H1 (cell line): Measurements from ENCODE around the gene TMEM131L. TPM values are rescaled to one million over a fixed set of nuclear protein-coding genes. Genes with fewer than 3 reads are reported as not detected.

ENCODE experiments used
- CTCF ChIA-PET: fragments of 300-600 bp; sonication (Branson Sonifier 250); formaldehyde crosslinking; loops from one replicate; lab custom pipeline; 2021; ENCODE audit not compliant: partially characterized antibody; lab: Charles Lee
- POLR2A ChIA-PET: fragments of 300-600 bp; sonication (Branson Sonifier 250); formaldehyde crosslinking; loops from one replicate; lab custom pipeline; 2021; ENCODE audit warnings: inconsistent platforms; ENCODE audit not compliant: partially characterized antibody; lab: Charles Lee
- DNase-seq, 2 experiments: peaks; one replicate each; pipeline versions ENCODE4 v3.0.0 to v3.0.0-alpha.2; 2010 to 2022; ENCODE audit warnings: low spot score in 2 of 2, low read depth in 1 of 2, mixed read lengths in 1 of 2
- FAIRE-seq: peaks from 2 replicates; lab custom pipeline; 2011; peaks lifted over from hg19 to GRCh38; lab: Jason Lieb, UNC
- H2AFZ ChIP-seq: 2 replicates; pipeline ENCODE4 v1.8.1; 2012; ENCODE audit warnings: low read length, inconsistent platforms
- H2AK5ac ChIP-seq: 2 replicates; pipeline ENCODE4 v1.6.1; 2013; ENCODE audit warnings: low read depth, low read length
- H2BK120ac ChIP-seq: replicated peaks from 2 replicates; pipeline ENCODE3; 2013; ENCODE audit warnings: low read depth, low read length, inconsistent platforms
- H2BK12ac ChIP-seq: 2 replicates; pipeline ENCODE4 v1.6.1; 2013; ENCODE audit warnings: low read depth, low read length
- H2BK15ac ChIP-seq: 2 replicates; pipeline ENCODE4 v1.6.1; 2013; ENCODE audit warnings: low read length
- H2BK20ac ChIP-seq: 2 replicates; pipeline ENCODE4 v1.6.1; 2013; ENCODE audit warnings: low read length
- H2BK5ac ChIP-seq: 2 replicates; pipeline ENCODE4 v1.6.1; 2013; ENCODE audit warnings: low read depth, low read length
- H3K14ac ChIP-seq: 2 replicates; pipeline ENCODE4 v1.6.1; 2013; ENCODE audit warnings: inconsistent platforms; ENCODE audit not compliant: insufficient read length
- H3K18ac ChIP-seq: 2 replicates; pipeline ENCODE4 v1.6.1; 2013; ENCODE audit warnings: low read length; ENCODE audit errors: extremely low read depth
- H3K23ac ChIP-seq: 2 replicates; pipeline ENCODE4 v1.6.1; 2013; ENCODE audit warnings: inconsistent platforms; ENCODE audit not compliant: insufficient read length
- H3K23me2 ChIP-seq: 2 replicates; pipeline ENCODE4 v1.6.1; 2013; ENCODE audit warnings: low read depth, low read length
- H3K27ac ChIP-seq: 2 replicates; pipeline ENCODE4 v1.6.1; 2011; ENCODE audit warnings: low read depth, low read length, inconsistent platforms
- H3K27me3 ChIP-seq, 4 experiments: replicated peaks in 1 of 4; 1 replicate in 1 of 4; 2 replicates in 3 of 4; pipeline versions ENCODE4 v1.6.1 to v1.8.1; 2011 to 2013; ENCODE audit warnings: low read length in 3 of 4, mild to moderate bottlenecking in 3 of 4, inconsistent platforms in 2 of 4, mixed read lengths in 2 of 4, moderate library complexity in 1 of 4; ENCODE audit not compliant: control insufficient read depth in 3 of 4, insufficient read depth in 3 of 4; ENCODE audit errors: extremely low read depth in 1 of 4
- H3K36me3 ChIP-seq, 4 experiments: 2 replicates each; pipeline versions ENCODE4 v1.6.1 to v1.8.1; 2011 to 2013; ENCODE audit warnings: mild to moderate bottlenecking in 4 of 4, low read length in 3 of 4, moderate library complexity in 2 of 4, control low read depth in 1 of 4, inconsistent platforms in 1 of 4; ENCODE audit not compliant: insufficient read depth in 4 of 4, control insufficient read depth in 2 of 4
- H3K4ac ChIP-seq: replicated peaks from 2 replicates; pipeline ENCODE3; 2013; ENCODE audit warnings: low read length, low read depth, mixed read lengths, inconsistent platforms; ENCODE audit not compliant: insufficient read length
- H3K4me1 ChIP-seq, 4 experiments: replicated peaks in 1 of 4; 1 replicate in 1 of 4; 2 replicates in 3 of 4; pipeline versions ENCODE4 v1.6.1 to v1.8.1; 2011 to 2013; ENCODE audit warnings: low read length in 3 of 4, inconsistent platforms in 2 of 4, mixed read lengths in 1 of 4; ENCODE audit not compliant: insufficient read depth in 4 of 4, control insufficient read depth in 3 of 4
- H3K4me2 ChIP-seq, 2 experiments: 2 replicates each; pipeline versions ENCODE4 v1.6.1 to v1.8.1; 2011 to 2013; ENCODE audit warnings: low read depth in 2 of 2, low read length in 2 of 2, control low read depth in 1 of 2, inconsistent platforms in 1 of 2, mild to moderate bottlenecking in 1 of 2; ENCODE audit not compliant: insufficient read depth in 1 of 2
- H3K4me3 ChIP-seq, 4 experiments: fragments of 200-600, 300-600 bp in 1 of 4; sonication (generic), shearing (Covaris generic), sonication (Bioruptor Twin) in 1 of 4; 2 replicates each; pipeline versions ENCODE4 v1.5.1 to v1.8.1; 2011 to 2016; ENCODE audit warnings: low read length in 4 of 4, low read depth in 3 of 4, control low read depth in 2 of 4, inconsistent platforms in 2 of 4, mild to moderate bottlenecking in 2 of 4, mixed read lengths in 1 of 4, moderate library complexity in 1 of 4; ENCODE audit not compliant: insufficient read depth in 2 of 4; ENCODE audit errors: extremely low read depth in 1 of 4
- H3K56ac ChIP-seq: replicated peaks from 2 replicates; pipeline ENCODE3; 2013; ENCODE audit warnings: low read depth, mild to moderate bottlenecking, mixed read lengths, low read length, inconsistent platforms; ENCODE audit not compliant: insufficient read length
- H3K79me1 ChIP-seq: 2 replicates; pipeline ENCODE4 v1.6.1; 2013; ENCODE audit warnings: low read depth, low read length, control low read depth
- H3K79me2 ChIP-seq, 2 experiments: 2 replicates each; pipeline versions ENCODE4 v1.6.1 to v1.8.1; 2012 to 2013; ENCODE audit warnings: low read length in 2 of 2, mild to moderate bottlenecking in 2 of 2, inconsistent platforms in 1 of 2; ENCODE audit not compliant: insufficient read depth in 2 of 2, control insufficient read depth in 1 of 2
- H3K9ac ChIP-seq, 4 experiments: replicated peaks in 1 of 4; 1 replicate in 1 of 4; 2 replicates in 3 of 4; pipeline versions ENCODE4 v1.6.1 to v1.8.1; 2011 to 2013; ENCODE audit warnings: low read depth in 3 of 4, low read length in 3 of 4, control low read depth in 2 of 4, mild to moderate bottlenecking in 2 of 4, moderate library complexity in 2 of 4, inconsistent platforms in 1 of 4; ENCODE audit errors: extremely low read depth in 1 of 4
- H3K9me3 ChIP-seq, 2 experiments: 2 replicates each; pipeline versions ENCODE4 v1.6.1 to v1.8.1; 2012 to 2013; ENCODE audit warnings: mild to moderate bottlenecking in 2 of 2, moderate library complexity in 2 of 2, control low read depth in 1 of 2, inconsistent platforms in 1 of 2, low read depth in 1 of 2, low read length in 1 of 2, mixed read lengths in 1 of 2; ENCODE audit not compliant: insufficient read depth in 2 of 2
- H4K20me1 ChIP-seq, 2 experiments: replicated peaks in 1 of 2; 2 replicates each; pipeline versions ENCODE3 to v1.8.1; 2011 to 2013; ENCODE audit warnings: inconsistent platforms in 2 of 2, low read length in 2 of 2, mild to moderate bottlenecking in 1 of 2; ENCODE audit not compliant: insufficient read depth in 2 of 2, control insufficient read depth in 1 of 2
- H4K5ac ChIP-seq: 2 replicates; pipeline ENCODE4 v1.6.1; 2013; ENCODE audit warnings: low read length, low read depth, mixed read lengths, inconsistent platforms; ENCODE audit not compliant: insufficient read length
- H4K8ac ChIP-seq: 2 replicates; pipeline ENCODE4 v1.8.0; 2013; ENCODE audit warnings: mild to moderate bottlenecking, moderate library complexity, low read length, inconsistent platforms; ENCODE audit not compliant: insufficient read depth; ENCODE audit errors: extremely low read depth
- H4K91ac ChIP-seq: replicated peaks from 2 replicates; pipeline ENCODE3; 2013; ENCODE audit warnings: low read length, mixed read lengths, inconsistent platforms; ENCODE audit not compliant: insufficient read length
- ASH2L ChIP-seq: fragments of 200-600, 300-600 bp; sonication (generic); IDR thresholded peaks from one replicate; pipeline ENCODE4 v1.7.1; 2017; ENCODE audit warnings: low read length
- CBX5 ChIP-seq: fragments of 300-800, 300-1000 bp; sonication (generic); IDR thresholded peaks from 2 replicates; pipeline ENCODE4 v1.7.1; 2016; ENCODE audit warnings: antibody characterized with exemption, low read length, low read depth
- CBX8 ChIP-seq: fragments of 300-800, 300-1000 bp; sonication (generic); IDR thresholded peaks from 2 replicates; pipeline ENCODE4 v1.7.1; 2016; ENCODE audit warnings: low read depth, low read length, borderline replicate concordance
- CHD2 ChIP-seq: IDR thresholded peaks from 2 replicates; pipeline ENCODE4 v1.6.1; 2012; ENCODE audit warnings: low read length, improper control_type of control experiment
- CTBP2 ChIP-seq: IDR thresholded peaks from 2 replicates; pipeline ENCODE4 v1.7.0; 2011; ENCODE audit warnings: borderline replicate concordance, mild to moderate bottlenecking, moderate library complexity, mixed read lengths, low read length; ENCODE audit not compliant: insufficient read depth, insufficient read length
- EGR1 ChIP-seq: IDR thresholded peaks from 2 replicates; pipeline ENCODE4 v1.6.1; 2011; ENCODE audit warnings: low read depth, low read length, borderline replicate concordance
- HDAC6 ChIP-seq: IDR thresholded peaks from one replicate; pipeline ENCODE4 v1.7.1; 2012; ENCODE audit warnings: low read depth, mild to moderate bottlenecking, inconsistent platforms, low read length, moderate library complexity
- KDM4A ChIP-seq: IDR thresholded peaks from one replicate; pipeline ENCODE4 v1.7.1; 2012; ENCODE audit warnings: low read depth, mild to moderate bottlenecking, moderate library complexity, low read length, inconsistent platforms; ENCODE audit not compliant: severe bottlenecking
- MAFK ChIP-seq: IDR thresholded peaks from 2 replicates; pipeline ENCODE4 v1.6.1; 2012; ENCODE audit warnings: low read depth, mild to moderate bottlenecking, improper control_type of control experiment, low read length
- NANOG ChIP-seq: IDR thresholded peaks from 2 replicates; pipeline ENCODE4 v1.6.1; 2011; ENCODE audit warnings: low read length, low read depth, mild to moderate bottlenecking, inconsistent platforms; ENCODE audit not compliant: insufficient read depth, poor library complexity, severe bottlenecking
- SIRT6 ChIP-seq: IDR thresholded peaks from one replicate; pipeline ENCODE4 v1.7.1; 2012; ENCODE audit warnings: low read length, inconsistent platforms
- SRF ChIP-seq: IDR thresholded peaks from 2 replicates; pipeline ENCODE4 v1.6.1; 2011; ENCODE audit warnings: mild to moderate bottlenecking, low read depth, low read length, moderate library complexity
- SUZ12 ChIP-seq: fragments of 200-600 bp; sonication (generic); IDR thresholded peaks from 2 replicates; pipeline ENCODE4 v1.6.1; 2012; ENCODE audit warnings: mild to moderate bottlenecking, inconsistent platforms, low read length, moderate library complexity, mixed read lengths
- ZNF274 ChIP-seq: IDR thresholded peaks from 2 replicates; pipeline ENCODE4 v1.7.0; 2012; ENCODE audit warnings: low read length, borderline replicate concordance; ENCODE audit errors: extremely low read depth
- WGBS, 2 experiments: shearing (Covaris generic) in 1 of 2; methylation state at CpG; one replicate each; pipeline versions ENCODE4 v1.1.6 to v1.1.7; 2013 to 2015; ENCODE audit warnings: low lambda C conversion rate in 2 of 2, mixed read lengths in 2 of 2, inconsistent platforms in 1 of 2, low coverage in 1 of 2, missing lambda C conversion rate in 1 of 2; ENCODE audit not compliant: insufficient replicate concordance in 2 of 2, insufficient coverage in 1 of 2, insufficient read length in 1 of 2; ENCODE audit errors: extremely low coverage in 1 of 2, missing lambda C conversion rate in 1 of 2; 5-methylcytosine and 5-hydroxymethylcytosine counted together
- polyA plus RNA-seq, 7 experiments: library from polyadenylated mRNA; depleted of rRNA in 3 of 7; stranded (reverse) in 5 of 7; unstranded in 2 of 7; fragments of >200 nt in 5 of 7; fragments of 200-250 nt in 2 of 7; gene quantifications; 1 replicate in 5 of 7; 2 replicates in 1 of 7; 4 replicates in 1 of 7; pipeline versions ENCODE4 v1.2.1 to v1.2.3, GENCODE V29; 2011 to 2013; ENCODE audit warnings: missing spikeins in 2 of 7, mixed read lengths in 2 of 7
- total RNA-seq: library from RNA; stranded (reverse); fragmentation: NEBNext Ultra II Directional; extraction: Animal tissue kit (Norgen Biotek cat#: 25700); gene quantifications from 2 replicates; pipeline ENCODE4 v1.2.1, GENCODE V29; 2021

The TMEM131L gene
- total and polyA plus RNA-seq, 2 of the 8 experiments (the other 6 are each of a cell fraction or from before 2014, with no cell fraction given), result 14.3 to 26.1 TPM

- no peak overlapping the region for H3K4me3 ChIP-seq
- H4K8ac ChIP-seq, result no peak overlapping the region
- no peak overlapping the region for H3K14ac ChIP-seq
- no peaks in the 10 kb centered on the region for H3K79me1 ChIP-seq
- H4K5ac ChIP-seq, result no peak overlapping the region
- no peak overlapping the region for H3K23ac ChIP-seq
- no peak for FAIRE-seq
- H3K4ac ChIP-seq, result no peak overlapping the region
- H3K56ac ChIP-seq, result no peak overlapping the region
- H2BK15ac ChIP-seq, result no peak overlapping the region
- H3K27me3 ChIP-seq, result no peaks in the 10 kb centered on the region
- no peak overlapping the region for H2BK20ac ChIP-seq
- H4K91ac ChIP-seq, result no peak overlapping the region
- WGBS, 2 experiments, result 81% methylated on average over 1 of the region's 1 CpG; no CpG with 5 or more reads in 1 of the 2 experiments
- 0 out of 2 replicates have a peak overlapping the region, but pooled peaks have one; percentile 49 for H2BK5ac ChIP-seq
- POLR2A ChIA-PET, result interaction anchor here (1.1 to 2.7 kb wide), 4 partner anchors 9 to 176 kb away, joined by 3 to 8 read pairs (median 4); partner anchors contain the start of gene TMEM131L
- peak overlapping the region; percentile 30 for H2BK120ac ChIP-seq
- no peak overlapping the region for H2AFZ ChIP-seq
- H3K4me2 ChIP-seq, result no peak overlapping the region
- H2AK5ac ChIP-seq, result 0 out of 2 replicates have a peak overlapping the region, but pooled peaks have one; percentile 57
- H3K4me1 ChIP-seq, result peaks cover 0 to 9% (median 2%) of the 10 kb centered on the region in 4 experiments; a peak in 3 of 7 replicates
- H3K9me3 ChIP-seq, result no peaks in the 10 kb centered on the region
- H4K20me1 ChIP-seq, result peaks cover 1 to 5% of the 10 kb centered on the region in 2 experiments
- CTCF ChIA-PET, result interaction anchor here (1.0 to 2.5 kb wide), 3 partner anchors 8 to 21 kb away, joined by 3 to 9 read pairs (median 4); no protein-coding TSS in a partner anchor
- no peak overlapping the region for H3K9ac ChIP-seq
- H3K27ac ChIP-seq, result no peak overlapping the region
- DNase-seq, result no peak
- H3K79me2 ChIP-seq, result peaks cover 0 to 32% of the 10 kb centered on the region in 2 experiments; a peak in 3 of 4 replicates
- H2BK12ac ChIP-seq, result 0 out of 2 replicates have a peak overlapping the region, but pooled peaks have one; percentile 54
- H3K36me3 ChIP-seq, result no peaks in the 10 kb centered on the region
- peak overlapping the region; percentile 3; the same call in 1 of the 2 replicates for H3K18ac ChIP-seq
- H3K23me2 ChIP-seq, result 0 out of 2 replicates have a peak, but pooled peaks cover 2% of the 10 kb centered on the region
- TF ChIP-seq CBX5 (no peak), SUZ12 (no peak), KDM4A (no peak), ZNF274 (no peak), NANOG (no peak), HDAC6 (no peak), MAFK (no peak), SRF (no peak), ASH2L (no peak), SIRT6 (no peak), CTBP2 (no peak), CHD2 (no peak), CBX8 (no peak), EGR1 (no peak)
Observed at GRCh38 chr4:153522802-153523094, 56.6 kb downstream of the TMEM131L start.
